H9 (cell line): ENCODE measurements around the gene ZC3H15. TPM values are rescaled to one million over a fixed set of nuclear protein-coding genes. Genes with fewer than 3 reads are reported as not detected.

ENCODE experiments used
- DNase-seq: peaks from one replicate; pipeline ENCODE4 v3.0.0-alpha.2; 2017
- H2AFZ ChIP-seq: one replicate; pipeline ENCODE4 v1.6.1; 2013; ENCODE audit warnings: mild to moderate bottlenecking, low read length, control low read depth, moderate library complexity
- H2AK5ac ChIP-seq: 2 replicates; pipeline ENCODE4 v1.6.1; 2013; ENCODE audit warnings: low read length, control low read depth, mixed read lengths; ENCODE audit not compliant: insufficient read length
- H2BK120ac ChIP-seq: one replicate; pipeline ENCODE4 v1.6.1; 2013; ENCODE audit warnings: low read depth, mild to moderate bottlenecking, low read length, control low read depth, inconsistent platforms; ENCODE audit not compliant: poor library complexity, severe bottlenecking
- H2BK12ac ChIP-seq: 2 replicates; pipeline ENCODE4 v1.6.1; 2013; ENCODE audit warnings: low read length, control low read depth, mixed read lengths, low read depth; ENCODE audit not compliant: insufficient read length
- H2BK15ac ChIP-seq: 2 replicates; pipeline ENCODE4 v1.6.1; 2013; ENCODE audit warnings: low read depth, low read length, control low read depth
- H2BK20ac ChIP-seq: one replicate; pipeline ENCODE4 v1.6.1; 2013; ENCODE audit warnings: low read depth, mild to moderate bottlenecking, low read length, control low read depth, inconsistent platforms; ENCODE audit not compliant: poor library complexity, severe bottlenecking
- H2BK5ac ChIP-seq: 2 replicates; pipeline ENCODE4 v1.6.1; 2013; ENCODE audit warnings: low read length, control low read depth, mixed read lengths; ENCODE audit not compliant: insufficient read length
- H3K14ac ChIP-seq: 2 replicates; pipeline ENCODE4 v1.6.1; 2013; ENCODE audit warnings: low read length, control low read depth; ENCODE audit not compliant: insufficient read depth
- H3K18ac ChIP-seq: 2 replicates; pipeline ENCODE4 v1.6.1; 2013; ENCODE audit warnings: low read depth, mild to moderate bottlenecking, mixed read lengths, low read length, control low read depth; ENCODE audit not compliant: insufficient read length
- H3K23ac ChIP-seq: 2 replicates; pipeline ENCODE4 v1.6.1; 2013; ENCODE audit warnings: low read length, control low read depth, mixed read lengths, low read depth; ENCODE audit not compliant: insufficient read length
- H3K23me2 ChIP-seq: 2 replicates; pipeline ENCODE4 v1.6.1; 2013; ENCODE audit warnings: low read depth, mild to moderate bottlenecking, mixed read lengths, low read length, control low read depth; ENCODE audit not compliant: insufficient read length, poor library complexity, severe bottlenecking
- H3K27ac ChIP-seq: 2 replicates; pipeline ENCODE4 v1.5.1; 2013; ENCODE audit warnings: low read length, control low read depth, mixed read lengths, low read depth; ENCODE audit not compliant: insufficient read length
- H3K27me3 ChIP-seq: 2 replicates; pipeline ENCODE4 v1.6.1; 2013; ENCODE audit warnings: low read length, control low read depth, inconsistent platforms; ENCODE audit not compliant: insufficient read depth
- H3K4ac ChIP-seq: 2 replicates; pipeline ENCODE4 v1.6.1; 2013; ENCODE audit warnings: low read depth, mild to moderate bottlenecking, control low read depth, inconsistent platforms, low read length, moderate library complexity
- H3K4me1 ChIP-seq: 2 replicates; pipeline ENCODE4 v1.6.1; 2013; ENCODE audit warnings: low read length, control low read depth, inconsistent platforms; ENCODE audit not compliant: insufficient read depth
- H3K4me2 ChIP-seq: 2 replicates; pipeline ENCODE4 v1.6.1; 2013; ENCODE audit warnings: low read length, control low read depth, mixed read lengths; ENCODE audit not compliant: insufficient read length, insufficient read depth
- H3K56ac ChIP-seq: 2 replicates; pipeline ENCODE4 v1.6.1; 2013; ENCODE audit warnings: low read depth, mild to moderate bottlenecking, mixed read lengths, low read length, control low read depth; ENCODE audit not compliant: insufficient read length
- H3K79me1 ChIP-seq: 2 replicates; pipeline ENCODE4 v1.6.1; 2013; ENCODE audit warnings: low read depth, mild to moderate bottlenecking, moderate library complexity, low read length, control low read depth, inconsistent platforms; ENCODE audit not compliant: insufficient read depth, poor library complexity, severe bottlenecking
- H3K79me2 ChIP-seq: 2 replicates; pipeline ENCODE4 v1.6.1; 2013; ENCODE audit warnings: low read length, control low read depth, inconsistent platforms; ENCODE audit not compliant: insufficient read depth
- H3K9ac ChIP-seq: 2 replicates; pipeline ENCODE4 v1.6.1; 2013; ENCODE audit warnings: low read length, control low read depth, mixed read lengths; ENCODE audit not compliant: insufficient read length; ENCODE audit errors: extremely low read depth
- H3K9me3 ChIP-seq: one replicate; pipeline ENCODE4 v1.6.1; 2013; ENCODE audit warnings: low read depth, low read length, inconsistent platforms; ENCODE audit not compliant: control insufficient read depth
- H3T11ph ChIP-seq: one replicate; pipeline ENCODE4 v1.6.1; 2013; ENCODE audit warnings: mild to moderate bottlenecking, low read length, control low read depth, inconsistent platforms
- H4K20me1 ChIP-seq: one replicate; pipeline ENCODE4 v1.6.1; 2013; ENCODE audit not compliant: control insufficient read depth, insufficient read length, insufficient read depth
- H4K5ac ChIP-seq: 2 replicates; pipeline ENCODE4 v1.6.1; 2013; ENCODE audit warnings: low read depth, mild to moderate bottlenecking, mixed read lengths, low read length, control low read depth; ENCODE audit not compliant: insufficient read length
- H4K8ac ChIP-seq: replicated peaks from 2 replicates; pipeline ENCODE4 v1.6.1; 2013; ENCODE audit warnings: low read length, control low read depth, mixed read lengths, low read depth; ENCODE audit not compliant: insufficient read length
- H4K91ac ChIP-seq: 2 replicates; pipeline ENCODE4 v1.6.1; 2013; ENCODE audit warnings: low read depth, mild to moderate bottlenecking, moderate library complexity, mixed read lengths, low read length, control low read depth; ENCODE audit not compliant: insufficient read length
- H3K27ac Mint-ChIP-seq, 3 experiments: 2 replicates in 2 of 3; 3 replicates in 1 of 3; pipeline ENCODE4 v1.8.0; 2020 to 2021; ENCODE audit warnings: mixed read lengths in 3 of 3, mild to moderate bottlenecking in 1 of 3, moderate library complexity in 1 of 3
- H3K27me3 Mint-ChIP-seq: 2 replicates; pipeline ENCODE4 v1.8.0; 2021; ENCODE audit warnings: low read depth, mild to moderate bottlenecking, moderate library complexity, mixed read lengths
- H3K36me3 Mint-ChIP-seq, 3 experiments: 2 replicates in 2 of 3; 3 replicates in 1 of 3; pipeline ENCODE4 v1.8.0; 2020 to 2021; ENCODE audit warnings: low read depth in 3 of 3, mixed read lengths in 3 of 3; ENCODE audit not compliant: insufficient read depth in 1 of 3
- H3K4me1 Mint-ChIP-seq, 2 experiments: 2 replicates each; pipeline ENCODE4 v1.8.0; 2020; ENCODE audit warnings: mixed read lengths in 2 of 2
- H3K4me3 Mint-ChIP-seq, 2 experiments: 2 replicates in 1 of 2; 3 replicates in 1 of 2; pipeline ENCODE4 v1.8.0; 2020 to 2021; ENCODE audit warnings: mild to moderate bottlenecking in 2 of 2, mixed read lengths in 2 of 2, moderate library complexity in 1 of 2
- H3K9me3 Mint-ChIP-seq, 2 experiments: 2 replicates in 1 of 2; 3 replicates in 1 of 2; pipeline ENCODE4 v1.8.0; 2020; ENCODE audit warnings: mild to moderate bottlenecking in 2 of 2, mixed read lengths in 2 of 2, moderate library complexity in 1 of 2
- WGBS: extraction: QIAGEN DNeasy Blood & Tissue Kit; methylation state at CpG from one replicate; pipeline ENCODE4 v1.1.7; 2013; ENCODE audit warnings: missing lambda C conversion rate, low lambda C conversion rate, mixed read lengths; ENCODE audit not compliant: insufficient read length; ENCODE audit errors: extremely low coverage; 5-methylcytosine and 5-hydroxymethylcytosine counted together
- total RNA-seq: library from RNA; stranded (reverse); gene quantifications from 2 replicates; pipeline ENCODE4 v1.2.1, GENCODE V29; 2021
- TF ChIP-seq, protein P1 (sequence below): fragments of 200-600 bp; sonication (generic); conservative IDR thresholded peaks from 3 replicates; pipeline ENCODE4 v1.8.0; 2021; ENCODE audit warnings: antibody characterized with exemption, mild to moderate bottlenecking

Gene ZC3H15
- total RNA-seq, 1 experiment from 2014 or later, result 71.3 TPM

DNA sequence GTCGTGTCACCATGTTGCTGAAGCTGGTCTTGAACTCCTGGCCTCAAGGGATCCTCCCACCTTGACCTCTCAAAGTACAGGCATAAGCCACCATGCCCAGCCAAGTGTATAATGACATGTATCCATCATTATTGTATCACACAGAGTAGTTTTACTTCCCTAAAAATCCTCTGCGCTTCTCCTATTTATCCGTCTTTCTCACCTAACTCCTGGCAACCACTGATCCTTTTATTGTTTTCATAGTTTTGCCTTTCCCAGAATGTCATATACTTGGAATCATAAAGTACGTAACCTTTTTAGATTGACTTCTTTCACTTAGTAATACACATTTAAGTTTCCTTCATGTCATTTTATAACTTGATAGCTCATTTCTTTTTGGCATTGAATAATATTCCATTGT is 51.0 kb downstream of the ZC3H15 start:
- Histone ChIP-seq H2BK120ac (no peak overlapping the region), H3K23me2 (no peaks in the 10 kb centered on the region), H3K79me2 (no peaks in the 10 kb centered on the region), H3T11ph (no peak overlapping the region), H3K18ac (no peak overlapping the region), H2BK20ac (no peak overlapping the region), H3K9me3 (no peaks in the 10 kb centered on the region), H2BK12ac (no peak overlapping the region), H3K27me3 (no peaks in the 10 kb centered on the region), H2AK5ac (no peak overlapping the region), H3K56ac (no peak overlapping the region), H4K8ac (no peak overlapping the region), H4K5ac (no peak overlapping the region), H4K91ac (no peak overlapping the region), H3K79me1 (no peaks in the 10 kb centered on the region), H3K4ac (no peak overlapping the region), H3K23ac (no peak overlapping the region), H3K4me1 (no peaks in the 10 kb centered on the region; the same call in 1 of the 2 replicates), H3K9ac (no peak overlapping the region), H3K4me2 (no peak overlapping the region), H3K27ac (no peak overlapping the region), H3K14ac (no peak overlapping the region), H4K20me1 (no peaks in the 10 kb centered on the region), H2AFZ (no peak overlapping the region), H2BK5ac (no peak overlapping the region), H2BK15ac (no peak overlapping the region)
- Mint-ChIP-seq H3K36me3 (no peaks in the 10 kb centered on the region), H3K4me1 (peaks cover 10 to 11% of the 10 kb centered on the region in 2 experiments), H3K9me3 (no peaks in the 10 kb centered on the region), H3K4me3 (no peak overlapping the region), H3K27ac (no peak overlapping the region), H3K27me3 (no peaks in the 10 kb centered on the region)
- TF ChIP-seq, protein P1, sequence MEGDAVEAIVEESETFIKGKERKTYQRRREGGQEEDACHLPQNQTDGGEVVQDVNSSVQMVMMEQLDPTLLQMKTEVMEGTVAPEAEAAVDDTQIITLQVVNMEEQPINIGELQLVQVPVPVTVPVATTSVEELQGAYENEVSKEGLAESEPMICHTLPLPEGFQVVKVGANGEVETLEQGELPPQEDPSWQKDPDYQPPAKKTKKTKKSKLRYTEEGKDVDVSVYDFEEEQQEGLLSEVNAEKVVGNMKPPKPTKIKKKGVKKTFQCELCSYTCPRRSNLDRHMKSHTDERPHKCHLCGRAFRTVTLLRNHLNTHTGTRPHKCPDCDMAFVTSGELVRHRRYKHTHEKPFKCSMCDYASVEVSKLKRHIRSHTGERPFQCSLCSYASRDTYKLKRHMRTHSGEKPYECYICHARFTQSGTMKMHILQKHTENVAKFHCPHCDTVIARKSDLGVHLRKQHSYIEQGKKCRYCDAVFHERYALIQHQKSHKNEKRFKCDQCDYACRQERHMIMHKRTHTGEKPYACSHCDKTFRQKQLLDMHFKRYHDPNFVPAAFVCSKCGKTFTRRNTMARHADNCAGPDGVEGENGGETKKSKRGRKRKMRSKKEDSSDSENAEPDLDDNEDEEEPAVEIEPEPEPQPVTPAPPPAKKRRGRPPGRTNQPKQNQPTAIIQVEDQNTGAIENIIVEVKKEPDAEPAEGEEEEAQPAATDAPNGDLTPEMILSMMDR, result no peak
- no CpG with 5 or more reads among the region's 4 CpGs for WGBS
- DNase-seq, result no peak
